Measurements from ENCODE around the gene THSD4.

The THSD4 gene

DNA sequence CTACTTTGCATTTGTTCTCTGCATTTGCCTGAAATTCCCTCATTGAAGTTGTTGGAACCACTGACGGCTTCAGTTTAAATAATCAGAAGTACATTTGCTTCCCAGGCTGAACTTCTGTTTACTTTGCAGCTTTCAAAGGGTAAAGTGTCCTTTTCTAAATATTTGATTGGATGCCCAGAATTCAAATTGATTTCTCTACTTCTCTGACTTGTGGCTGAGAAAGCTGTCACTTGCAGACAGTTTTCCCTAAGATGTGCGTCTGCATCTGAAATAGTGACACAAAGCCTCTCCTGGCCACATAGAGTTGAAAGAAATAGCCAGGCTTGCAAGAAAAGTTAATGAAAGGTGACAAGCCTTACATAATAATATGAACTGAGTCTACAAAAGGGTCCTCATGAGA is 299.6 kb downstream of the THSD4 start:
- CTCF ChIA-PET = no interaction called here
- no peak for DNase-seq (ENCODE audit: extremely low spot score)
- POLR2A ChIA-PET = no interaction called here
- TF ChIP-seq, protein P1, sequence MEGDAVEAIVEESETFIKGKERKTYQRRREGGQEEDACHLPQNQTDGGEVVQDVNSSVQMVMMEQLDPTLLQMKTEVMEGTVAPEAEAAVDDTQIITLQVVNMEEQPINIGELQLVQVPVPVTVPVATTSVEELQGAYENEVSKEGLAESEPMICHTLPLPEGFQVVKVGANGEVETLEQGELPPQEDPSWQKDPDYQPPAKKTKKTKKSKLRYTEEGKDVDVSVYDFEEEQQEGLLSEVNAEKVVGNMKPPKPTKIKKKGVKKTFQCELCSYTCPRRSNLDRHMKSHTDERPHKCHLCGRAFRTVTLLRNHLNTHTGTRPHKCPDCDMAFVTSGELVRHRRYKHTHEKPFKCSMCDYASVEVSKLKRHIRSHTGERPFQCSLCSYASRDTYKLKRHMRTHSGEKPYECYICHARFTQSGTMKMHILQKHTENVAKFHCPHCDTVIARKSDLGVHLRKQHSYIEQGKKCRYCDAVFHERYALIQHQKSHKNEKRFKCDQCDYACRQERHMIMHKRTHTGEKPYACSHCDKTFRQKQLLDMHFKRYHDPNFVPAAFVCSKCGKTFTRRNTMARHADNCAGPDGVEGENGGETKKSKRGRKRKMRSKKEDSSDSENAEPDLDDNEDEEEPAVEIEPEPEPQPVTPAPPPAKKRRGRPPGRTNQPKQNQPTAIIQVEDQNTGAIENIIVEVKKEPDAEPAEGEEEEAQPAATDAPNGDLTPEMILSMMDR (IDR thresholded peaks at IDR 0.05; ENCODE audit: control extremely low read depth, extremely low read depth, low read depth, missing control alignments) = no peak

DNA sequence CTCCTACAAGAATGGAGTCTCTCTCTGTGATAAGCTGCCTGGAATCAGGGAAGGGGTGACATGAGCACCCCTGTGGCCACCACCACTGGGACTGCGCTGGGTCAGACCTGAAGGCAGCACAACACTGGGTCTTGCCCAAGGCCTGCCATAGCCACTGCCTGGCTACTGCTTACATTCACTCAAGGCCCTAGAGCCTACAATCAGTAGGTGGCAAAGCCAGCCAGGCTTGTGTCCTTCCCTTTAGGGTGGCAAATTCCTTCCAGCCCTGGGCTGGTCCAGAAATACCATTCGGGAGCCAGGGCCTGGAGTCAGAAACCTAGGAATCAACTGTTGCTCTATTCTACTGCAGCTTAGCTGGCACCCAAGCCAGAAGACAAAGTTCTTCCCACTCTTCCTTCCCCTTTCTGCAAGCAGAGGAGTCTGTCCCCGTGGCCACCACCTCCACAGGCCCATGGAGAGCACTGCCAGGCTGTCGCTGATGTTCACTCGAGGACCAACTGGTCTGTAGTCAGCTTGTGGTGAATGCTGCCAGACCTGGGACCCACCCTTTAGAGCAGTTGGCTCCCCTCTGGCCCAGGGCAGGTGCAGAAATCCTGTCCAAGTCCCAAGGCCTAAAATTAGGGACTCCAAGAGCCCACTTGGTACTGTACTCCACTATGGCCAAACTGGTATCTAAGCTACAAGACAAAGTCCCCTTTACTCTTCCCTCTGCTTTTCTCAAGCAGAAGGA is 307.4 kb downstream of the THSD4 start:
- CTCF ChIA-PET = interaction anchor here (1.4 kb wide), 1 partner anchor 23 kb away, joined by 3 read pairs; no protein-coding TSS in a partner anchor
- no peak for DNase-seq (ENCODE audit: extremely low spot score)
- POLR2A ChIA-PET = no interaction called here
- TF ChIP-seq, protein P1 (IDR thresholded peaks at IDR 0.05; ENCODE audit: control extremely low read depth, extremely low read depth, low read depth, missing control alignments) = no peak

DNA sequence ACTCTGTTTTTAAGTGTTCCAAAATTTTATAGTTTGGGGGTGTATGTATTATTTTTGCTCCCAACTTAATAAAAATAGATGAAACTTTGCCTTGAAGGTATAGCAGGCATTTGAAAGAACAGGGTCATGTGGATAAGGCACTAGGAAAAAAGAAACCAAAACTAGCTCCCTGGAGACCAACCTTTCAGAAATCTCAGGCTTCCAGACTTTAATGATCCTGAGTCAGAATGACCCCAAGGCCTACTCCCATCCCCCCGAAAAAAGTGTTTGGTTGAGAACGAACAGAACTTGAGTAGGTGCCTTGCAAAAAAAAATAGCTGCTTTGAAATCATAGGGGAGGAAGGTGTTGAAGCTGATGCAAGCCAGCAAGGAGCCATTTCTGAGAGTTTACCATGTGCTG is 309.5 kb downstream of the THSD4 start:
- TF ChIP-seq, protein P1 (IDR thresholded peaks at IDR 0.05; ENCODE audit: control extremely low read depth, extremely low read depth, low read depth, missing control alignments) = no peak
- CTCF ChIA-PET = interaction anchor here (0.8 to 1.0 kb wide), 2 partner anchors 13 to 28 kb away, joined by 3 read pairs; no protein-coding TSS in a partner anchor
- POLR2A ChIA-PET = no interaction called here
- no peak for DNase-seq (ENCODE audit: extremely low spot score)

DNA sequence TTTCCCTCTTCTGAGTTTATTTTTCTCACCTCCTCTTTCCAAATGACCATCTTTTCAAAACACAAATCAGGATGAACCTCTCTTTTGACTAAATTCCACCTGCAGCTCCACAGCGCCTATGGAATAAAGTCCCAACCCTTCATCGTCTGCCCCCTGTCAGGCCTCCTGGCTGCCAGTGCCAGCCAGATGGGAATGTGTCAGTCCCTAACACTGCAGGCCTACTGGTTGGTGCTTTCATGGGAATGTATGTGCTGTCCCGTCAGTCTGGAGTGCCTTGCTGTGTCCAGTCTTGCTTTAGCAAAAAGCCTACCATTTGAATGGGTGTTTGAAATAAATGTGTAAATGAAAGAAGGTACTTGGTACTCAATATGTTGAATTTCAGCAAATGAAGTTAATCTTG is 310.1 kb downstream of the THSD4 start:
- ChIA-PET POLR2A (no interaction called here), CTCF (no interaction called here)
- TF ChIP-seq, protein P1 (IDR thresholded peaks at IDR 0.05; ENCODE audit: control extremely low read depth, extremely low read depth, low read depth, missing control alignments) = no peak
- no peak for DNase-seq (ENCODE audit: extremely low spot score)

DNA sequence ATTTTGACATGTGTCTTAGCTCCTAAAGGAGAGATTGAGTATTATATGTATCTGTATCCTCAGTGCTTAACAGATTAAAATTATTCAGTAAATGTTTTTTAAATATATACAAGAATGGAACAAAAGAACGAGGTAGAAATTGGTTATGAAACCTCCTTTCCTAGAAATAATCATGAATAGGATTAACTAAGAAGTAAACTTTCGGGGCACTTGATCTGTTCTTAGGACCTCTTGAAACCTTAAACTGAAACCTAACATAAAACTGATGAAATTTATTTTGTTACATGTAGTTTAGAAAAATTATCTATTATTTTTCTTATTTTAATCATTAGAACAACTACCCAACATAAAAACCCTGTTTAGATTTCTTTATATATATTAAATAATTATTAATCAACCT is 311.5 kb downstream of the THSD4 start:
- CTCF ChIA-PET = interaction anchor here (1.2 to 2.1 kb wide), 2 partner anchors 15 to 17 kb away, joined by 3 to 5 read pairs; no protein-coding TSS in a partner anchor
- no peak for DNase-seq (ENCODE audit: extremely low spot score)
- TF ChIP-seq, protein P1 (IDR thresholded peaks at IDR 0.05; ENCODE audit: control extremely low read depth, extremely low read depth, low read depth, missing control alignments) = no peak
- POLR2A ChIA-PET = no interaction called here

DNA sequence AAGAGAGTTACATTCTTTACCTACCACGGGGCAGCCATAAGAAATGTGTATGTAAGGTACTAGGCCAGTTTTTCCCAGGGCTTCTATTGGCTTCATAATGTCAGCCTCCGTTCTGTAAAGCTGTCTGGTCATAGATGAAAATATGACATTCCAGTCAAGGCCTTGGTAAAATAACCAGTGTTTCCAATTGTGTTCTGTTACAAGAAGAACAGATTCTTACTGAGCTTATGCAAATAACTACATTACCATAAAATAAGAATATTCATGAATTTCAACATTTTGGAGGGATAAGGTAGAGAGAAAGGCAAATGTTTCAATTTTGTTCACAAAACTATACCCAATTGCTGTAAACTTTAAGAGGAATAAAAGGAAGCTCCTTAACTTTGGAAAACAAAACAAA is 315.5 kb downstream of the THSD4 start:
- TF ChIP-seq, protein P1 (IDR thresholded peaks at IDR 0.05; ENCODE audit: control extremely low read depth, extremely low read depth, low read depth, missing control alignments) = no peak
- ChIA-PET POLR2A (no interaction called here), CTCF (interaction anchor here (1.4 kb wide), 1 partner anchor 10 kb away, joined by 5 read pairs; no protein-coding TSS in a partner anchor)
- DNase-seq (ENCODE audit: extremely low spot score) = no peak

Data from GM10248 (cell line).